WI38 (cell line): ENCODE data around the gene PER1.

Experiments
- H3K4me3 ChIP-seq: 2 replicates; pipeline ENCODE4 v1.5.1; 2011; ENCODE audit warnings: low read depth, mild to moderate bottlenecking, control low read depth, low read length
- CTCF ChIP-seq: IDR thresholded peaks from 2 replicates; pipeline ENCODE4 v1.5.1; 2012; ENCODE audit warnings: low read depth, mild to moderate bottlenecking, control low read depth, low read length

Gene PER1

GRCh38 chr17:8160224-8160577, 8.0 kb upstream of the PER1 start:
- H3K4me3 ChIP-seq, result no peak overlapping the region
- no peak for TF ChIP-seq CTCF

GRCh38 chr17:8159459-8160223, 7.4 kb upstream of the PER1 start:
- 0 out of 2 replicates have a peak, but pooled peaks have one; percentile 4 for TF ChIP-seq CTCF
- no peak overlapping the region for H3K4me3 ChIP-seq

- H3K4me3 ChIP-seq, result no peak overlapping the region
- no peak for TF ChIP-seq CTCF
These were observed 6.8 kb upstream of the PER1 start for GRCh38 chr17:8159032-8159400.

- no peak overlapping the region for H3K4me3 ChIP-seq
- peak; percentile 84 for TF ChIP-seq CTCF
These were observed 6.2 kb upstream of the PER1 start for GRCh38 chr17:8158267-8159031.

- no peak for TF ChIP-seq CTCF
- H3K4me3 ChIP-seq, result peak overlapping the region; percentile 61
These were observed 4.2 kb upstream of the PER1 start for GRCh38 chr17:8156246-8156992.

GRCh38 chr17:8155996-8156245, 3.7 kb upstream of the PER1 start:
- H3K4me3 ChIP-seq, result peak overlapping the region; percentile 61
- no peak for TF ChIP-seq CTCF
